Kasumi-1 (cell line): ENCODE data around the gene LMOD2.
A peak's percentile ranks its signal among the peaks of the same experiment; 100 is the strongest.

Experiments used
- DNase-seq, 2 experiments: peaks; one replicate each; lab custom pipeline; 2025; lab: John Stamatoyannopoulos, UW

Gene LMOD2

GRCh38 chr7:123673137-123673732 lies 17.6 kb downstream of the LMOD2 start:
- DNase-seq = no peak

- DNase-seq = no peak
Observed at GRCh38 chr7:123673752-123674398, 18.2 kb downstream of the LMOD2 start.

GRCh38 chr7:123674399-123675180 lies 18.9 kb downstream of the LMOD2 start:
- no peak for DNase-seq

GRCh38 chr7:123675181-123675473 lies 19.5 kb downstream of the LMOD2 start:
- DNase-seq = no peak

- no peak for DNase-seq
Observed at GRCh38 chr7:123677061-123677715, 21.5 kb downstream of the LMOD2 start.

- no peak for DNase-seq
Observed at GRCh38 chr7:123679614-123680013, 23.9 kb downstream of the LMOD2 start.

- no peak for DNase-seq
Observed at GRCh38 chr7:123680580-123680979, 24.9 kb downstream of the LMOD2 start.

GRCh38 chr7:123681561-123681960 lies 25.9 kb downstream of the LMOD2 start:
- no peak for DNase-seq

GRCh38 chr7:123682690-123683089 lies 27.0 kb downstream of the LMOD2 start:
- peak; percentile 74 to 82 for DNase-seq

GRCh38 chr7:123687161-123687560 lies 31.5 kb downstream of the LMOD2 start:
- DNase-seq = no peak

GRCh38 chr7:123687727-123688126 lies 32.1 kb downstream of the LMOD2 start:
- DNase-seq = no peak

GRCh38 chr7:123689250-123689649 lies 33.6 kb downstream of the LMOD2 start:
- no peak for DNase-seq

- no peak for DNase-seq
Observed at GRCh38 chr7:123690550-123690949, 34.9 kb downstream of the LMOD2 start.

- no peak for DNase-seq
Observed at GRCh38 chr7:123692471-123692877, 36.8 kb downstream of the LMOD2 start.

- DNase-seq = no peak
Observed at GRCh38 chr7:123695944-123696677, 40.4 kb downstream of the LMOD2 start.

GRCh38 chr7:123705211-123705901 lies 49.7 kb downstream of the LMOD2 start:
- no peak for DNase-seq

- DNase-seq = no peak
Observed at GRCh38 chr7:123709525-123709924, 53.9 kb downstream of the LMOD2 start.

- DNase-seq = no peak
Observed at GRCh38 chr7:123710683-123711082, 55.0 kb downstream of the LMOD2 start.

GRCh38 chr7:123711832-123712293 lies 56.2 kb downstream of the LMOD2 start:
- DNase-seq = no peak

- peak in 1 of 2 experiments; percentile 20 for DNase-seq
Observed at GRCh38 chr7:123712619-123713018, 57.0 kb downstream of the LMOD2 start.
